K562 (cell line): ENCODE measurements around the gene TMEM158. TPM values are rescaled to one million over a fixed set of nuclear protein-coding genes. Genes with fewer than 3 reads are reported as not detected.
A peak's percentile ranks its signal among the peaks of the same experiment; 100 is the strongest.

Source experiments
- ATAC-seq: fragments of 200-7000 bp; cut with Tn5 transposase; 3 replicates; pipeline ENCODE4 v1.9.1; 2020; ENCODE audit warnings: moderate library complexity
- BruUV-seq: library from RNA; stranded (reverse); fragments of 400-500 nt; replicated peaks from 2 replicates; lab custom pipeline; 2021; lab: Mats Ljungman, UMichigan
- CTCF ChIA-PET: fragments of 300-600 bp; formaldehyde crosslinking; extraction: SDS; loops from one replicate; lab custom pipeline; 2021; ENCODE audit warnings: low intra/inter-chr PET ratio; lab: Yijun Ruan, JAX
- POLR2A ChIA-PET: fragments of 300-600, 350-650 bp; sonication (Branson Sonifier 250); formaldehyde crosslinking; extraction: SDS; loops from one replicate; lab custom pipeline; 2021; ENCODE audit warnings: antibody characterized with exemption, inconsistent platforms; lab: Yijun Ruan, JAX
- DNase-seq, 4 experiments: peaks; one replicate each; pipeline versions ENCODE4 v3.0.0 to v3.0.0-alpha.2; 2011 to 2018; ENCODE audit warnings: low spot score in 3 of 4, mixed read lengths in 3 of 4; ENCODE audit errors: extremely low read depth in 1 of 4
- FAIRE-seq: peaks from 2 replicates; lab custom pipeline; 2011; peaks lifted over from hg19 to GRCh38; lab: Jason Lieb, UNC
- H2AFZ ChIP-seq: 2 replicates; pipeline ENCODE4 v1.6.0; 2011; ENCODE audit warnings: low read depth, low read length, control low read depth, inconsistent platforms
- H3K27ac ChIP-seq: fragments of 200-600 bp; 3 replicates; pipeline ENCODE4 v1.8.0; 2011; ENCODE audit warnings: low read depth, mild to moderate bottlenecking, control low read depth, inconsistent platforms, low read length, moderate library complexity, mixed read lengths; ENCODE audit errors: extremely low read depth
- H3K27me3 ChIP-seq, 2 experiments: fragments of 300-600 bp in 1 of 2; 2 replicates in 1 of 2; 3 replicates in 1 of 2; pipeline versions ENCODE4 v1.6.0 to v1.8.0; 2011; ENCODE audit warnings: inconsistent platforms in 2 of 2, low read length in 2 of 2, mild to moderate bottlenecking in 1 of 2, mixed read lengths in 1 of 2, moderate library complexity in 1 of 2; ENCODE audit not compliant: control insufficient read depth in 2 of 2, insufficient read depth in 2 of 2
- H3K36me3 ChIP-seq: fragments of 300-600 bp; 3 replicates; pipeline ENCODE4 v1.8.0; 2011; ENCODE audit warnings: mild to moderate bottlenecking, low read length, inconsistent platforms; ENCODE audit not compliant: control insufficient read depth, insufficient read depth
- H3K4me1 ChIP-seq, 2 experiments: fragments of 200-600 bp in 1 of 2; replicated peaks in 1 of 2; 2 replicates in 1 of 2; 3 replicates in 1 of 2; pipeline versions ENCODE4 v1.5.1 to v1.8.0; 2011; ENCODE audit warnings: inconsistent platforms in 2 of 2, low read length in 2 of 2, mild to moderate bottlenecking in 1 of 2, mixed read lengths in 1 of 2, moderate library complexity in 1 of 2; ENCODE audit not compliant: control insufficient read depth in 2 of 2, insufficient read depth in 2 of 2
- H3K4me2 ChIP-seq: 2 replicates; pipeline ENCODE4 v1.6.1; 2011; ENCODE audit warnings: low read length, control low read depth, inconsistent platforms, mixed read lengths; ENCODE audit not compliant: insufficient read depth
- H3K4me3 ChIP-seq: fragments of 200-600 bp; sonication (generic), shearing (Covaris generic); 2 replicates; pipeline ENCODE4 v1.5.1; 2016; ENCODE audit warnings: control low read depth, inconsistent platforms
- H3K79me2 ChIP-seq: fragments of 200-600 bp; 3 replicates; pipeline ENCODE4 v1.8.0; 2011; ENCODE audit warnings: low read length, inconsistent platforms; ENCODE audit not compliant: control insufficient read depth, insufficient read depth
- H3K9ac ChIP-seq, 2 experiments: 2 replicates each; pipeline versions ENCODE4 v1.6.0 to v1.6.1; 2011; ENCODE audit warnings: low read depth in 2 of 2, low read length in 2 of 2, control low read depth in 1 of 2, inconsistent platforms in 1 of 2, mild to moderate bottlenecking in 1 of 2, mixed read lengths in 1 of 2; ENCODE audit not compliant: insufficient read depth in 1 of 2
- H3K9me1 ChIP-seq: one replicate; pipeline ENCODE4 v1.6.0; 2011; ENCODE audit warnings: inconsistent platforms, mild to moderate bottlenecking, low read length, moderate library complexity; ENCODE audit not compliant: control insufficient read depth, insufficient read depth
- H3K9me3 ChIP-seq: replicated peaks from 2 replicates; pipeline ENCODE4 v1.5.1; 2011; ENCODE audit warnings: low read depth, low read length, inconsistent platforms; ENCODE audit not compliant: control insufficient read depth, insufficient read depth
- H4K20me1 ChIP-seq: replicated peaks from 2 replicates; pipeline ENCODE4 v1.6.1; 2011; ENCODE audit warnings: low read length, inconsistent platforms, mixed read lengths; ENCODE audit not compliant: control insufficient read depth, insufficient read depth
- ELF1 ChIP-seq: fragments of 200-800 bp; sonication (Bioruptor generic); IDR thresholded peaks from 2 replicates; pipeline ENCODE4 v1.6.1; 2016; ENCODE audit warnings: missing genetic modification characterization, missing compliant biosample characterization
- HEY1 ChIP-seq: fragments of 250-450 bp; sonication (Bioruptor Pico); IDR thresholded peaks from 2 replicates; pipeline ENCODE4 v1.5.0; 2020; ENCODE audit warnings: mild to moderate bottlenecking, moderate library complexity, borderline replicate concordance
- HLTF ChIP-seq: fragments of 450-650 bp; IDR thresholded peaks from 2 replicates; pipeline ENCODE4 v1.6.1; 2016
- NFIC ChIP-seq: fragments of 450-650 bp; IDR thresholded peaks from 2 replicates; pipeline ENCODE4 v1.6.1; 2017; ENCODE audit warnings: mild to moderate bottlenecking, inconsistent platforms
- NFIX ChIP-seq: fragments of 250-450 bp; sonication (Bioruptor Pico); IDR thresholded peaks from 2 replicates; pipeline ENCODE4 v1.4.0; 2020; ENCODE audit warnings: low read depth, mild to moderate bottlenecking, moderate library complexity
- PHB2 ChIP-seq: fragments of 450-650 bp; IDR thresholded peaks from 2 replicates; pipeline ENCODE4 v1.6.1; 2017; ENCODE audit warnings: low read depth
- ZFP30 ChIP-seq: fragments of 250-450 bp; sonication (Bioruptor Pico); IDR thresholded peaks from 2 replicates; pipeline ENCODE4 v1.8.0; 2022; ENCODE audit warnings: moderate library complexity, mild to moderate bottlenecking, inconsistent platforms, borderline replicate concordance
- ZNF79 ChIP-seq: fragments of 250-450 bp; sonication (Bioruptor Pico); IDR thresholded peaks from 2 replicates; pipeline ENCODE4 v1.4.0; 2020; ENCODE audit warnings: low read depth, mild to moderate bottlenecking, moderate library complexity
- WGBS: fragments of 100-300 bp; shearing (Covaris generic); methylation state at CpG from one replicate; pipeline ENCODE4 v1.1.6; 2016; ENCODE audit warnings: low coverage, mixed read lengths; ENCODE audit not compliant: insufficient coverage; ENCODE audit errors: missing lambda C conversion rate; 5-methylcytosine and 5-hydroxymethylcytosine counted together
- in situ Hi-C: fragments of 300-500 bp; cut with MboI; formaldehyde crosslinking; loops from 4 replicates; pipeline ENCODE4 v1.15.0; 2018; ENCODE audit warnings: inconsistent platforms, mixed read lengths
- intact Hi-C: fragments of 100-400 bp; cut with micrococcal nuclease; formaldehyde crosslinking; loops from 2 replicates; pipeline ENCODE4 v1.14.2; 2022
- polyA plus RNA-seq, 8 experiments: library from polyadenylated mRNA; depleted of rRNA in 4 of 8; stranded (reverse) in 5 of 8; unstranded in 3 of 8; fragments of >200 nt; fragmentation: Nextera tagmentation in 2 of 8; fragmentation: Illumina TruSeq in 1 of 8; extraction: Ambion mirVana in 2 of 8; extraction: Trizol in 1 of 8; gene quantifications; 2 replicates each; pipeline versions ENCODE4 v1.2.1 to v1.2.3, GENCODE V29; 2011 to 2014; ENCODE audit warnings: inconsistent platforms in 1 of 8, missing spikeins in 1 of 8
- total RNA-seq, 7 experiments: library from RNA; depleted of rRNA in 6 of 7; stranded (reverse); fragments of >200 nt in 6 of 7; fragmentation: Illumina TruSeq in 2 of 7; extraction: Trizol in 2 of 7; gene quantifications; 2 replicates each; pipeline versions ENCODE4 v1.2.1 to v1.2.3, GENCODE V29; 2011 to 2021; ENCODE audit warnings: low replicate concordance in 1 of 7
- TF ChIP-seq, protein P1 (sequence below): fragments of 450-650 bp; formaldehyde crosslinking; IDR thresholded peaks from 2 replicates; pipeline ENCODE4 v1.4.0; 2020; ENCODE audit warnings: mild to moderate bottlenecking, moderate library complexity

Gene TMEM158
- total and polyA plus RNA-seq, 9 of the 15 experiments (the other 6 are each of a cell fraction or from before 2014, with no cell fraction given), result 2.2 to 46.5 (median 8.4) TPM

DNA sequence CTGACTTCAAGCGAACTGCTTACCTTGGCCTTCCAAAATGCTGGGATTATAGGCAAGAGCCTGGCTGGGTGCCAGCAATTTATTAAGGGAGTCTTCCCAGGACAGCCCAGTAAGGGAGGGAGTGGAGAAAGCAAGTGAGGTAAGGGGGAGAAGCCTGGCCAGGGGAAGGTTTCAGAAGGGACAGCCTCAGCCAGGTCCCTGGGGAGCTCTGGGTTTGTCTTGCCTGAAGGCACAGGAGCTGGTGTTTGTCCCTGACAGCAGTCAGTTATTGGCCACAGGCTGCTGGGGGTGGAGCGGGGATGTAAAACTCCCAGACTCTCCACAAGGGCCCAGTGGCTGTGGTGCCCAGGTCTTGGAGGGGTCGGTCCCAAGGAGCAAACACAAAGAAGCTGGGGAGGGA, 46.9 kb downstream of the TMEM158 start:
- H3K4me1 ChIP-seq, result peaks cover 18 to 23% of the 10 kb centered on the region in 2 experiments
- no peaks in the 10 kb centered on the region for H4K20me1 ChIP-seq
- H3K9me1 ChIP-seq, result no peaks in the 10 kb centered on the region
- no peaks in the 10 kb centered on the region for H3K36me3 ChIP-seq
- H2AFZ ChIP-seq, result peak overlapping the region; percentile 4; the same call in 1 of the 2 replicates
- no peaks in the 10 kb centered on the region for H3K27me3 ChIP-seq
- BruUV-seq, result no TSS peak
- ChIA-PET CTCF (no interaction called here), POLR2A (no interaction called here)
- H3K9ac ChIP-seq, result peak overlapping the region in 1 of 2 experiments; percentile 59; a peak in 1 of 4 replicates
- TF ChIP-seq, protein P1, sequence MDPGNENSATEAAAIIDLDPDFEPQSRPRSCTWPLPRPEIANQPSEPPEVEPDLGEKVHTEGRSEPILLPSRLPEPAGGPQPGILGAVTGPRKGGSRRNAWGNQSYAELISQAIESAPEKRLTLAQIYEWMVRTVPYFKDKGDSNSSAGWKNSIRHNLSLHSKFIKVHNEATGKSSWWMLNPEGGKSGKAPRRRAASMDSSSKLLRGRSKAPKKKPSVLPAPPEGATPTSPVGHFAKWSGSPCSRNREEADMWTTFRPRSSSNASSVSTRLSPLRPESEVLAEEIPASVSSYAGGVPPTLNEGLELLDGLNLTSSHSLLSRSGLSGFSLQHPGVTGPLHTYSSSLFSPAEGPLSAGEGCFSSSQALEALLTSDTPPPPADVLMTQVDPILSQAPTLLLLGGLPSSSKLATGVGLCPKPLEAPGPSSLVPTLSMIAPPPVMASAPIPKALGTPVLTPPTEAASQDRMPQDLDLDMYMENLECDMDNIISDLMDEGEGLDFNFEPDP (CRISPR knock-in tag), result no peak
- TF ChIP-seq ZFP30 (CRISPR knock-in tag), result no peak
- no peak for TF ChIP-seq ZNF79 (CRISPR knock-in tag)
- TF ChIP-seq NFIC, result peak; percentile 93
- no peak for TF ChIP-seq PHB2
- peak; percentile 61 for TF ChIP-seq NFIX (CRISPR knock-in tag)
- TF ChIP-seq ELF1 (tag), result no peak
- no peak for TF ChIP-seq HEY1 (CRISPR knock-in tag)
- TF ChIP-seq HLTF, result no peak
- intact Hi-C loops (no loop called here), in situ Hi-C loops (no loop called here)
- H3K79me2 ChIP-seq, result no peaks in the 10 kb centered on the region
- no peak overlapping the region for H3K4me2 ChIP-seq
- WGBS, result 49% methylated on average over 3 of the region's 3 CpGs
- FAIRE-seq (no peak), ATAC-seq (no peak), DNase-seq (no peak)
- H3K9me3 ChIP-seq, result no peaks in the 10 kb centered on the region
- no peak overlapping the region for H3K4me3 ChIP-seq
- H3K27ac ChIP-seq, result no peak overlapping the region
